HEK293 (cell line): ENCODE results near the gene ZBTB48.

Experiments used
- BCL6B ChIP-seq: fragments of 450-650 bp; formaldehyde crosslinking; IDR thresholded peaks from 2 replicates; pipeline ENCODE4 v1.5.1; 2017; ENCODE audit warnings: missing biosample characterization, missing genetic modification characterization
- FEZF1 ChIP-seq: fragments of 450-650 bp; formaldehyde crosslinking; IDR thresholded peaks from 2 replicates; pipeline ENCODE4 v1.5.1; 2016; ENCODE audit warnings: missing biosample characterization, missing genetic modification characterization
- GFI1B ChIP-seq: fragments of 450-650 bp; formaldehyde crosslinking; IDR thresholded peaks from 2 replicates; pipeline ENCODE4 v1.5.1; 2016; ENCODE audit warnings: missing biosample characterization, missing genetic modification characterization
- GLI4 ChIP-seq: fragments of 450-650 bp; formaldehyde crosslinking; IDR thresholded peaks from 2 replicates; pipeline ENCODE4 v1.5.1; 2016; ENCODE audit warnings: missing biosample characterization, missing genetic modification characterization
- HIC1 ChIP-seq: fragments of 450-650 bp; formaldehyde crosslinking; IDR thresholded peaks from 2 replicates; pipeline ENCODE4 v1.5.1; 2016; ENCODE audit warnings: missing biosample characterization, missing genetic modification characterization
- KLF8 ChIP-seq: fragments of 450-650 bp; formaldehyde crosslinking; IDR thresholded peaks from 2 replicates; pipeline ENCODE4 v1.5.1; 2016; ENCODE audit warnings: missing biosample characterization, missing genetic modification characterization
- OVOL3 ChIP-seq: fragments of 450-650 bp; formaldehyde crosslinking; IDR thresholded peaks from 2 replicates; pipeline ENCODE4 v1.5.1; 2016; ENCODE audit warnings: missing biosample characterization, missing genetic modification characterization
- SP3 ChIP-seq: fragments of 450-650 bp; formaldehyde crosslinking; IDR thresholded peaks from 2 replicates; pipeline ENCODE4 v1.5.1; 2016; ENCODE audit warnings: missing biosample characterization, missing genetic modification characterization
- ZBTB20 ChIP-seq: fragments of 450-650 bp; formaldehyde crosslinking; IDR thresholded peaks from 2 replicates; pipeline ENCODE4 v1.5.1; 2016; ENCODE audit warnings: missing biosample characterization, missing genetic modification characterization
- ZEB2 ChIP-seq: fragments of 450-650 bp; formaldehyde crosslinking; IDR thresholded peaks from 2 replicates; pipeline ENCODE4 v1.5.1; 2016; ENCODE audit warnings: missing biosample characterization, missing genetic modification characterization
- ZFP3 ChIP-seq: fragments of 450-650 bp; formaldehyde crosslinking; IDR thresholded peaks from 2 replicates; pipeline ENCODE4 v1.5.1; 2016; ENCODE audit warnings: low read depth, missing biosample characterization, missing genetic modification characterization
- ZIC2 ChIP-seq: fragments of 450-650 bp; formaldehyde crosslinking; IDR thresholded peaks from 2 replicates; pipeline ENCODE4 v1.5.1; 2016; ENCODE audit warnings: missing biosample characterization, missing genetic modification characterization
- ZNF112 ChIP-seq: fragments of 450-650 bp; formaldehyde crosslinking; IDR thresholded peaks from 2 replicates; pipeline ENCODE4 v1.5.0; 2017; ENCODE audit warnings: missing biosample characterization, missing genetic modification characterization
- ZNF121 ChIP-seq: fragments of 450-650 bp; formaldehyde crosslinking; IDR thresholded peaks from 2 replicates; pipeline ENCODE4 v1.5.1; 2016; ENCODE audit warnings: missing biosample characterization, missing genetic modification characterization
- ZNF138 ChIP-seq: fragments of 450-650 bp; formaldehyde crosslinking; IDR thresholded peaks from 2 replicates; pipeline ENCODE4 v1.5.1; 2016; ENCODE audit warnings: missing biosample characterization, missing genetic modification characterization, borderline replicate concordance
- ZNF146 ChIP-seq: fragments of 450-650 bp; formaldehyde crosslinking; IDR thresholded peaks from 2 replicates; pipeline ENCODE4 v1.5.1; 2016; ENCODE audit warnings: missing biosample characterization, missing genetic modification characterization
- ZNF184 ChIP-seq: fragments of 450-650 bp; IDR thresholded peaks from 2 replicates; pipeline ENCODE4 v1.5.1; 2018; ENCODE audit warnings: missing biosample characterization, mild to moderate bottlenecking, missing genetic modification characterization
- ZNF202 ChIP-seq: fragments of 450-650 bp; formaldehyde crosslinking; IDR thresholded peaks from 2 replicates; pipeline ENCODE4 v1.5.1; 2016; ENCODE audit warnings: missing biosample characterization, missing genetic modification characterization, borderline replicate concordance
- ZNF221 ChIP-seq: fragments of 450-650 bp; formaldehyde crosslinking; IDR thresholded peaks from 2 replicates; pipeline ENCODE4 v1.5.1; 2017; ENCODE audit warnings: missing biosample characterization, missing genetic modification characterization, borderline replicate concordance
- ZNF239 ChIP-seq: fragments of 450-650 bp; formaldehyde crosslinking; IDR thresholded peaks from 2 replicates; pipeline ENCODE4 v1.5.1; 2016; ENCODE audit warnings: missing biosample characterization, missing genetic modification characterization
- ZNF26 ChIP-seq: fragments of 450-650 bp; formaldehyde crosslinking; IDR thresholded peaks from 2 replicates; pipeline ENCODE4 v1.5.1; 2016; ENCODE audit warnings: missing biosample characterization, missing genetic modification characterization
- ZNF354C ChIP-seq: fragments of 450-650 bp; formaldehyde crosslinking; IDR thresholded peaks from 2 replicates; pipeline ENCODE4 v1.5.1; 2016; ENCODE audit warnings: missing biosample characterization, missing genetic modification characterization, low read depth, borderline replicate concordance
- ZNF37A ChIP-seq: fragments of 450-650 bp; IDR thresholded peaks from 2 replicates; pipeline ENCODE4 v1.5.1; 2018; ENCODE audit warnings: missing biosample characterization, missing genetic modification characterization
- ZNF426 ChIP-seq: fragments of 450-650 bp; formaldehyde crosslinking; IDR thresholded peaks from 2 replicates; pipeline ENCODE4 v1.5.1; 2017; ENCODE audit warnings: missing biosample characterization, missing genetic modification characterization, mild to moderate bottlenecking, inconsistent platforms, moderate library complexity
- ZNF670 ChIP-seq: fragments of 450-650 bp; formaldehyde crosslinking; IDR thresholded peaks from 2 replicates; pipeline ENCODE4 v1.5.1; 2016; ENCODE audit warnings: missing biosample characterization, missing genetic modification characterization, low read depth
- ZNF747 ChIP-seq: fragments of 450-650 bp; formaldehyde crosslinking; IDR thresholded peaks from 2 replicates; pipeline ENCODE4 v1.5.1; 2016; ENCODE audit warnings: missing biosample characterization, missing genetic modification characterization
- TF ChIP-seq, protein P1 (sequence below): fragments of 450-650 bp; IDR thresholded peaks from 2 replicates; pipeline ENCODE4 v1.5.1; 2018; ENCODE audit warnings: missing biosample characterization, mild to moderate bottlenecking, missing genetic modification characterization
- TF ChIP-seq, protein P2 (sequence below): IDR thresholded peaks from 2 replicates; pipeline ENCODE4 v1.6.1; 2011; ENCODE audit warnings: mild to moderate bottlenecking, low read depth, low read length, borderline replicate concordance
- TF ChIP-seq, protein P3 (sequence below): fragments of 450-650 bp; formaldehyde crosslinking; IDR thresholded peaks from 2 replicates; pipeline ENCODE4 v1.5.1; 2016; ENCODE audit warnings: missing biosample characterization, missing genetic modification characterization

Gene ZBTB48

DNA sequence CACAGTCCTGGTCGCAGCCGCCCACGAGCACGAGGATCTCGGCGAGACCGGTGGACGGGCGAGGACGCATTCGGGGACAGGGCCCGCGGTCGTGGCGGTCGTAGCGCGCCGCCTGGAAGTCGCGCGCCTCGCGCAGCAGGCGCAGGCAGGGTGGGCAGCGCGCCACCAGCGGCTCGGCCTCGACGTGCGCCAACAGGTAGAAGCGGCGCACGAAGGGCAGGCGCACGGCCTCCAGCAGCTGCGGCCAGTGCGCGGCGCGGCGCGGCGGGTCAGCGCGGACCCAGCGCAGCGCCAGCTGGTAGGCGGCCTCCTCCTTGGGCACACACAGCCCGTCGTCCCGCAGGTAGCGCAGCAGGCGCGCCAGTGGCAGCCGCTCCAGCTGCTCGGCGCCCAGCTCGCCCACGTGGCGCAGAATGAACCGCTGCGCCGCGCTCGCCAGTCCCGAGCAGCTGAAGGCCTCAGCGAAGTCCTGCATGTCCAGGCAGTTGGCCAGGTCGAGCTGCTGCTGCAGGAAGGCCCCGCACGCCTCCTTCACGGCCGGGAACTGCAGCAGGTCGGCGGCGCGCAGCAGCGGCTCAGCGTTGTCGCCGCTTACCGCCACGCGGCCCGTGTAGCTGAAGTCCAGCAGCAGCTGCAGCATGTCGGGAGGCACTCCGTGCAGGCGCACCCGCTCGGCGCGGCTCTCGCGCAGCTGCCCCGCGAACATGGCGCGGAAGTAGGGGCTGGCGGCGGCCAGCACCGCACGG is 22.3 kb downstream of the ZBTB48 start (continued):
- TF ChIP-seq, protein P1, sequence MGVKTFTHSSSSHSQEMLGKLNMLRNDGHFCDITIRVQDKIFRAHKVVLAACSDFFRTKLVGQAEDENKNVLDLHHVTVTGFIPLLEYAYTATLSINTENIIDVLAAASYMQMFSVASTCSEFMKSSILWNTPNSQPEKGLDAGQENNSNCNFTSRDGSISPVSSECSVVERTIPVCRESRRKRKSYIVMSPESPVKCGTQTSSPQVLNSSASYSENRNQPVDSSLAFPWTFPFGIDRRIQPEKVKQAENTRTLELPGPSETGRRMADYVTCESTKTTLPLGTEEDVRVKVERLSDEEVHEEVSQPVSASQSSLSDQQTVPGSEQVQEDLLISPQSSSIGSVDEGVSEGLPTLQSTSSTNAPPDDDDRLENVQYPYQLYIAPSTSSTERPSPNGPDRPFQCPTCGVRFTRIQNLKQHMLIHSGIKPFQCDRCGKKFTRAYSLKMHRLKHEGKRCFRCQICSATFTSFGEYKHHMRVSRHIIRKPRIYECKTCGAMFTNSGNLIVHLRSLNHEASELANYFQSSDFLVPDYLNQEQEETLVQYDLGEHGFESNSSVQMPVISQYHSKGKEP (tag by site-specific recombination), result peak; percentile 44; the same call in 1 of the 2 replicates
- TF ChIP-seq BCL6B (no peak), ZNF26 (tag by site-specific recombination) (no peak), ZNF747 (tag by site-specific recombination) (no peak), ZFP3 (tag by site-specific recombination) (no peak), GLI4 (no peak), ZNF121 (tag by site-specific recombination) (0 out of 2 replicates have a peak, but pooled peaks have one; percentile 80), OVOL3 (tag by site-specific recombination) (no peak), ZNF112 (tag by site-specific recombination) (no peak), ZNF670 (tag by site-specific recombination) (no peak), ZEB2 (tag by site-specific recombination) (peak; percentile 33; the same call in 1 of the 2 replicates), ZBTB20 (tag by site-specific recombination) (peak; percentile 17), ZNF239 (peak; percentile 77; the same call in 1 of the 2 replicates), ZNF37A (tag by site-specific recombination) (no peak), ZNF354C (no peak), HIC1 (no peak), ZNF202 (tag by site-specific recombination) (no peak), ZNF184 (tag by site-specific recombination) (no peak), ZNF138 (no peak), ZNF221 (tag by site-specific recombination) (no peak), GFI1B (tag by site-specific recombination) (no peak), ZNF146 (peak; percentile 3; the same call in 1 of the 2 replicates), SP3 (tag by site-specific recombination) (no peak), KLF8 (tag by site-specific recombination) (no peak), FEZF1 (tag by site-specific recombination) (no peak), ZIC2 (peak; percentile 90), ZNF426 (no peak)
- TF ChIP-seq, protein P2, sequence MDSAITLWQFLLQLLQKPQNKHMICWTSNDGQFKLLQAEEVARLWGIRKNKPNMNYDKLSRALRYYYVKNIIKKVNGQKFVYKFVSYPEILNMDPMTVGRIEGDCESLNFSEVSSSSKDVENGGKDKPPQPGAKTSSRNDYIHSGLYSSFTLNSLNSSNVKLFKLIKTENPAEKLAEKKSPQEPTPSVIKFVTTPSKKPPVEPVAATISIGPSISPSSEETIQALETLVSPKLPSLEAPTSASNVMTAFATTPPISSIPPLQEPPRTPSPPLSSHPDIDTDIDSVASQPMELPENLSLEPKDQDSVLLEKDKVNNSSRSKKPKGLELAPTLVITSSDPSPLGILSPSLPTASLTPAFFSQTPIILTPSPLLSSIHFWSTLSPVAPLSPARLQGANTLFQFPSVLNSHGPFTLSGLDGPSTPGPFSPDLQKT, result no peak
- TF ChIP-seq, protein P3, sequence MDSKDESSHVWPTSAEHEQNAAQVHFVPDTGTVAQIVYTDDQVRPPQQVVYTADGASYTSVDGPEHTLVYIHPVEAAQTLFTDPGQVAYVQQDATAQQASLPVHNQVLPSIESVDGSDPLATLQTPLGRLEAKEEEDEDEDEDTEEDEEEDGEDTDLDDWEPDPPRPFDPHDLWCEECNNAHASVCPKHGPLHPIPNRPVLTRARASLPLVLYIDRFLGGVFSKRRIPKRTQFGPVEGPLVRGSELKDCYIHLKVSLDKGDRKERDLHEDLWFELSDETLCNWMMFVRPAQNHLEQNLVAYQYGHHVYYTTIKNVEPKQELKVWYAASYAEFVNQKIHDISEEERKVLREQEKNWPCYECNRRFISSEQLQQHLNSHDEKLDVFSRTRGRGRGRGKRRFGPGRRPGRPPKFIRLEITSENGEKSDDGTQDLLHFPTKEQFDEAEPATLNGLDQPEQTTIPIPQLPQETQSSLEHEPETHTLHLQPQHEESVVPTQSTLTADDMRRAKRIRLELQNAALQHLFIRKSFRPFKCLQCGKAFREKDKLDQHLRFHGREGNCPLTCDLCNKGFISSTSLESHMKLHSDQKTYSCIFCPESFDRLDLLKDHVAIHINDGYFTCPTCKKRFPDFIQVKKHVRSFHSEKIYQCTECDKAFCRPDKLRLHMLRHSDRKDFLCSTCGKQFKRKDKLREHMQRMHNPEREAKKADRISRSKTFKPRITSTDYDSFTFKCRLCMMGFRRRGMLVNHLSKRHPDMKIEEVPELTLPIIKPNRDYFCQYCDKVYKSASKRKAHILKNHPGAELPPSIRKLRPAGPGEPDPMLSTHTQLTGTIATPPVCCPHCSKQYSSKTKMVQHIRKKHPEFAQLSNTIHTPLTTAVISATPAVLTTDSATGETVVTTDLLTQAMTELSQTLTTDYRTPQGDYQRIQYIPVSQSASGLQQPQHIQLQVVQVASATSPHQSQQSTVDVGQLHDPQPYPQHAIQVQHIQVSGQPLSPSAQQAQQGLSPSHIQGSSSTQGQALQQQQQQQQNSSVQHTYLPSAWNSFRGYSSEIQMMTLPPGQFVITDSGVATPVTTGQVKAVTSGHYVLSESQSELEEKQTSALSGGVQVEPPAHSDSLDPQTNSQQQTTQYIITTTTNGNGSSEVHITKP, result no peak
